Type B pancreatic cell (in vitro differentiated cells): ENCODE data around the gene NUDCD3. TPM values are rescaled to one million over a fixed set of nuclear protein-coding genes. Genes with fewer than 3 reads are reported as not detected.
A peak's percentile ranks its signal among the peaks of the same experiment; 100 is the strongest.

Experiments used
- DNase-seq: peaks from one replicate; pipeline ENCODE4 v3.0.0; 2021; ENCODE audit warnings: mixed read lengths; ENCODE audit not compliant: unreplicated experiment; ENCODE audit errors: extremely low spot score
- H3K27ac Mint-ChIP-seq: 2 replicates; pipeline ENCODE4 v1.8.0; 2021; ENCODE audit warnings: mild to moderate bottlenecking, mixed read lengths
- H3K27me3 Mint-ChIP-seq: 2 replicates; pipeline ENCODE4 v1.8.0; 2021; ENCODE audit warnings: mixed read lengths
- H3K36me3 Mint-ChIP-seq: 2 replicates; pipeline ENCODE4 v1.8.0; 2021; ENCODE audit warnings: mixed read lengths
- H3K4me1 Mint-ChIP-seq: one replicate; pipeline ENCODE4 v1.8.0; 2021; ENCODE audit warnings: mixed read lengths; ENCODE audit not compliant: unreplicated experiment
- H3K4me3 Mint-ChIP-seq: 2 replicates; pipeline ENCODE4 v1.8.0; 2021; ENCODE audit warnings: mild to moderate bottlenecking, mixed read lengths
- H3K9me3 Mint-ChIP-seq: 2 replicates; pipeline ENCODE4 v1.8.0; 2021; ENCODE audit warnings: mixed read lengths
- CTCF ChIP-seq: fragments of 200-600 bp; sonication (generic); conservative IDR thresholded peaks from 2 replicates; pipeline ENCODE4 v1.5.0; 2021; ENCODE audit warnings: antibody characterized with exemption, mild to moderate bottlenecking
- total RNA-seq: library from RNA; stranded (reverse); gene quantifications from 2 replicates; pipeline ENCODE4 v1.2.1, GENCODE V29; 2021; ENCODE audit warnings: low replicate concordance

Gene NUDCD3
- total RNA-seq, 1 donor from 2014 or later: 88.5 TPM

- Mint-ChIP-seq H3K9me3 (no peaks in the 10 kb centered on the region), H3K36me3 (no peaks in the 10 kb centered on the region), H3K27me3 (no peaks in the 10 kb centered on the region), H3K27ac (peak overlapping the region; percentile 58), H3K4me1 (peaks cover 4% of the 10 kb centered on the region), H3K4me3 (no peak overlapping the region)
- no peak for DNase-seq
- no peak for TF ChIP-seq CTCF
These were observed 47.0 kb upstream of the NUDCD3 start for GRCh38 chr7:44537442-44537841.

- Mint-ChIP-seq H3K27ac (no peak overlapping the region), H3K4me1 (peaks cover 4% of the 10 kb centered on the region), H3K9me3 (no peaks in the 10 kb centered on the region), H3K27me3 (no peaks in the 10 kb centered on the region), H3K4me3 (no peak overlapping the region), H3K36me3 (no peaks in the 10 kb centered on the region)
- no peak for DNase-seq
- no peak for TF ChIP-seq CTCF
These were observed 45.6 kb upstream of the NUDCD3 start for GRCh38 chr7:44536090-44536489.

- TF ChIP-seq CTCF: no peak
- DNase-seq: no peak
- Mint-ChIP-seq H3K9me3 (no peaks in the 10 kb centered on the region), H3K27me3 (no peaks in the 10 kb centered on the region), H3K36me3 (no peaks in the 10 kb centered on the region), H3K4me3 (no peak overlapping the region), H3K27ac (no peak overlapping the region), H3K4me1 (peaks cover 4% of the 10 kb centered on the region)
These were observed 45.0 kb upstream of the NUDCD3 start for GRCh38 chr7:44535348-44536064.

- Mint-ChIP-seq H3K9me3 (no peaks in the 10 kb centered on the region), H3K4me1 (peaks cover 4% of the 10 kb centered on the region), H3K36me3 (no peaks in the 10 kb centered on the region), H3K27me3 (no peaks in the 10 kb centered on the region), H3K4me3 (no peak overlapping the region), H3K27ac (peak overlapping the region; percentile 92)
- DNase-seq: no peak
- peak; percentile 77 for TF ChIP-seq CTCF
These were observed 44.0 kb upstream of the NUDCD3 start for GRCh38 chr7:44534501-44534900.

- no peaks in the 10 kb centered on the region for H3K9me3 Mint-ChIP-seq
- H3K27ac Mint-ChIP-seq: peak overlapping the region; percentile 92
- H3K36me3 Mint-ChIP-seq: no peaks in the 10 kb centered on the region
- TF ChIP-seq CTCF: no peak
- peaks cover 4% of the 10 kb centered on the region for H3K4me1 Mint-ChIP-seq
- H3K4me3 Mint-ChIP-seq: no peak overlapping the region
- H3K27me3 Mint-ChIP-seq: no peaks in the 10 kb centered on the region
- DNase-seq: no peak
These were observed 43.6 kb upstream of the NUDCD3 start for GRCh38 chr7:44534087-44534486.
